Glutamatergic neuron (in vitro differentiated cells): Measurements from ENCODE around the gene SHH. TPM values are rescaled to one million over a fixed set of nuclear protein-coding genes. Genes with fewer than 3 reads are reported as not detected.

Experiments
- DNase-seq: peaks from one replicate; pipeline ENCODE4 v3.0.0; 2022
- H3K27ac Mint-ChIP-seq: one replicate; pipeline ENCODE4 v1.8.0; 2020; ENCODE audit warnings: mild to moderate bottlenecking, mixed read lengths, inconsistent platforms; ENCODE audit not compliant: unreplicated experiment
- H3K27me3 Mint-ChIP-seq: one replicate; pipeline ENCODE4 v1.8.0; 2020; ENCODE audit warnings: mild to moderate bottlenecking, moderate library complexity, mixed read lengths, inconsistent platforms; ENCODE audit not compliant: unreplicated experiment
- H3K36me3 Mint-ChIP-seq: one replicate; pipeline ENCODE4 v1.8.0; 2020; ENCODE audit warnings: mild to moderate bottlenecking, mixed read lengths, inconsistent platforms; ENCODE audit not compliant: unreplicated experiment
- H3K4me1 Mint-ChIP-seq: one replicate; pipeline ENCODE4 v1.8.0; 2020; ENCODE audit warnings: mild to moderate bottlenecking, low read depth, mixed read lengths, inconsistent platforms; ENCODE audit not compliant: unreplicated experiment
- H3K4me3 Mint-ChIP-seq: one replicate; pipeline ENCODE4 v1.8.0; 2020; ENCODE audit warnings: mild to moderate bottlenecking, mixed read lengths, inconsistent platforms; ENCODE audit not compliant: unreplicated experiment
- H3K9me3 Mint-ChIP-seq: one replicate; pipeline ENCODE4 v1.8.0; 2020; ENCODE audit warnings: mild to moderate bottlenecking, moderate library complexity, mixed read lengths, inconsistent platforms; ENCODE audit not compliant: unreplicated experiment
- CTCF ChIP-seq: fragments of 200-600 bp; sonication (generic); IDR thresholded peaks from one replicate; pipeline ENCODE4 v1.5.0; 2021; ENCODE audit not compliant: partially characterized antibody, unreplicated experiment
- total RNA-seq: library from RNA; stranded (reverse); fragmentation: NEBNext Ultra II Directional; extraction: Animal tissue kit (Norgen Biotek cat#: 25700); gene quantifications from one replicate; pipeline ENCODE4 v1.2.1, GENCODE V29; 2021; ENCODE audit not compliant: unreplicated experiment

SHH gene
- total RNA-seq, 1 donor from 2014 or later, result not detected

- no peak overlapping the region for H3K27ac Mint-ChIP-seq
- H3K4me1 Mint-ChIP-seq, result peaks cover 6% of the 10 kb centered on the region
- TF ChIP-seq CTCF, result no peak
- H3K9me3 Mint-ChIP-seq, result peaks cover 2% of the 10 kb centered on the region
- peaks cover 28% of the 10 kb centered on the region for H3K27me3 Mint-ChIP-seq
- DNase-seq, result no peak
- H3K36me3 Mint-ChIP-seq, result no peaks in the 10 kb centered on the region
- peak overlapping the region; percentile 80 for H3K4me3 Mint-ChIP-seq
Observed at GRCh38 chr7:155807065-155807671, 5.1 kb downstream of the SHH start.

GRCh38 chr7:155806096-155806871, 6.0 kb downstream of the SHH start:
- Mint-ChIP-seq H3K9me3 (peaks cover 2% of the 10 kb centered on the region), H3K27me3 (peaks cover 20% of the 10 kb centered on the region)

GRCh38 chr7:155805826-155806095, 6.5 kb downstream of the SHH start:
- H3K4me1 Mint-ChIP-seq, result no peaks in the 10 kb centered on the region

More at GRCh38 chr7:155806096-155806871, 6.0 kb downstream of the SHH start:
- Mint-ChIP-seq H3K27ac (no peak overlapping the region), H3K4me1 (no peaks in the 10 kb centered on the region), H3K36me3 (no peaks in the 10 kb centered on the region), H3K4me3 (peak overlapping the region; percentile 52)
- peak; percentile 54 for DNase-seq
- peak; percentile 29 for TF ChIP-seq CTCF

GRCh38 chr7:155804897-155805825, 7.1 kb downstream of the SHH start:
- TF ChIP-seq CTCF, result peak; percentile 82
- H3K36me3 Mint-ChIP-seq, result no peaks in the 10 kb centered on the region
- H3K9me3 Mint-ChIP-seq, result no peaks in the 10 kb centered on the region
- H3K27ac Mint-ChIP-seq, result no peak overlapping the region
- no peaks in the 10 kb centered on the region for H3K4me1 Mint-ChIP-seq
- H3K27me3 Mint-ChIP-seq, result peaks cover 16% of the 10 kb centered on the region
- peak; percentile 88 for DNase-seq
- H3K4me3 Mint-ChIP-seq, result peak overlapping the region; percentile 77

More at GRCh38 chr7:155805826-155806095, 6.5 kb downstream of the SHH start:
- no peak for TF ChIP-seq CTCF
- Mint-ChIP-seq H3K9me3 (peaks cover 2% of the 10 kb centered on the region), H3K27ac (no peak overlapping the region), H3K36me3 (no peaks in the 10 kb centered on the region), H3K27me3 (peaks cover 19% of the 10 kb centered on the region), H3K4me3 (no peak overlapping the region)
- DNase-seq, result no peak
